ENCODE results near the gene TMIGD2. TPM values are rescaled to one million over a fixed set of nuclear protein-coding genes. Genes with fewer than 3 reads are reported as not detected.
A peak's percentile ranks its signal among the peaks of the same experiment; 100 is the strongest.

Gene TMIGD2
- total RNA-seq, 1 experiment from 2014 or later = not detected

- in situ Hi-C loops (cut with HindIII; ENCODE audit: low pct_unique_long_range_greater_than_20kb, low sequenced_read_pairs) = no loop called here
- no peak overlapping the region for H3K27ac ChIP-seq (ENCODE audit: low read length)
- BruUV-seq (replicated peaks) = no TSS peak
- intact Hi-C loops (cut with micrococcal nuclease; ENCODE audit: unreplicated experiment) = no loop called here
- CTCF ChIA-PET = no interaction called here
- TF ChIP-seq REST (IDR thresholded peaks at IDR 0.05; ENCODE audit: insufficient read depth in 1 of 2, low read depth in 2 of 2, low read length in 1 of 2) (no peak), TCF7L2 (IDR thresholded peaks at IDR 0.05; ENCODE audit: low read depth, low read length) (no peak), SIN3A (IDR thresholded peaks at IDR 0.05; ENCODE audit: borderline replicate concordance, insufficient read depth, low read depth, low read length) (no peak), POLR2AphosphoS5 (IDR thresholded peaks at IDR 0.05; ENCODE audit: low read depth, low read length) (no peak), CTCF (IDR thresholded peaks at IDR 0.05) (no peak)
- H3K9me3 ChIP-seq (ENCODE audit: control insufficient read depth, insufficient read depth, low read depth, low read length) = no peaks in the 10 kb centered on the region
- no peak for DNase-seq (ENCODE audit: low read depth, low spot score)
- peaks cover 4% of the 10 kb centered on the region for H3K4me1 ChIP-seq (ENCODE audit: control insufficient read depth, insufficient read depth, low read length)
- H3K4me3 ChIP-seq (ENCODE audit: low read depth in 2 of 2, low read length in 2 of 2) = no peak overlapping the region
- POLR2A ChIA-PET = no interaction called here
- no peak for ATAC-seq
- H3K27me3 ChIP-seq (ENCODE audit: control insufficient read depth, insufficient read depth, low read length) = no peaks in the 10 kb centered on the region
- H3K36me3 ChIP-seq (ENCODE audit: control insufficient read depth, insufficient read depth, low read length) = no peaks in the 10 kb centered on the region; the same call in 1 of the 2 replicates
Measured at GRCh38 chr19:4346020-4346383, 43.8 kb upstream of the TMIGD2 start.

- ATAC-seq = no peak
- Histone ChIP-seq H3K36me3 (ENCODE audit: control insufficient read depth, insufficient read depth, low read length) (no peaks in the 10 kb centered on the region; the same call in 1 of the 2 replicates), H3K27ac (ENCODE audit: low read length) (no peak overlapping the region), H3K4me1 (ENCODE audit: control insufficient read depth, insufficient read depth, low read length) (peaks cover 4% of the 10 kb centered on the region), H3K27me3 (ENCODE audit: control insufficient read depth, insufficient read depth, low read length) (no peaks in the 10 kb centered on the region), H3K9me3 (ENCODE audit: control insufficient read depth, insufficient read depth, low read depth, low read length) (no peaks in the 10 kb centered on the region), H3K4me3 (ENCODE audit: low read depth in 2 of 2, low read length in 2 of 2) (no peak overlapping the region)
- ChIA-PET CTCF (no interaction called here), POLR2A (no interaction called here)
- TF ChIP-seq CTCF (IDR thresholded peaks at IDR 0.05) (no peak), SIN3A (IDR thresholded peaks at IDR 0.05; ENCODE audit: borderline replicate concordance, insufficient read depth, low read depth, low read length) (no peak), POLR2AphosphoS5 (IDR thresholded peaks at IDR 0.05; ENCODE audit: low read depth, low read length) (no peak), TCF7L2 (IDR thresholded peaks at IDR 0.05; ENCODE audit: low read depth, low read length) (no peak), REST (IDR thresholded peaks at IDR 0.05; ENCODE audit: insufficient read depth in 1 of 2, low read depth in 2 of 2, low read length in 1 of 2) (no peak)
- in situ Hi-C loops (cut with HindIII; ENCODE audit: low pct_unique_long_range_greater_than_20kb, low sequenced_read_pairs) (no loop called here), intact Hi-C loops (cut with micrococcal nuclease; ENCODE audit: unreplicated experiment) (no loop called here)
- TSS peak; percentile 84 for BruUV-seq (replicated peaks)
- DNase-seq (ENCODE audit: low read depth, low spot score) = no peak
Measured at GRCh38 chr19:4345342-4346019, 43.3 kb upstream of the TMIGD2 start.
